LNCAP (cell line): Measurements from ENCODE around the gene DCD.

ENCODE experiments used
- CTCF ChIP-seq: fragments of 450-650 bp; IDR thresholded peaks from 2 replicates; pipeline ENCODE4 v1.5.1; 2017; ENCODE audit warnings: mild to moderate bottlenecking

Gene DCD

GRCh38 chr12:54648265-54648664 is at the start of gene DCD:
Gene DCD (minus strand): TSS chr12:54648365. CDS start chr12:54648303, 62 bp downstream.
- no peak for TF ChIP-seq CTCF

- no peak for TF ChIP-seq CTCF
Observed at GRCh38 chr12:54697851-54698250, 49.7 kb upstream of the DCD start.

GRCh38 chr12:54692353-54692752 is 44.2 kb upstream of the DCD start:
- TF ChIP-seq CTCF: no peak

GRCh38 chr12:54689984-54690383 is 41.8 kb upstream of the DCD start:
- TF ChIP-seq CTCF: no peak; the same call in 1 of the 2 replicates

GRCh38 chr12:54689034-54689372 is 40.8 kb upstream of the DCD start:
- TF ChIP-seq CTCF: no peak

- no peak for TF ChIP-seq CTCF
Observed at GRCh38 chr12:54688309-54689033, 40.3 kb upstream of the DCD start.

- TF ChIP-seq CTCF: no peak
Observed at GRCh38 chr12:54684636-54685630, 36.8 kb upstream of the DCD start.
